Loucy (cell line): ENCODE data around the gene DUSP22.

ENCODE experiments used
- CTCF ChIP-seq: fragments of 200-600 bp; sonication (generic); conservative IDR thresholded peaks from 2 replicates; pipeline ENCODE4 v1.5.1; 2014; ENCODE audit warnings: mild to moderate bottlenecking, antibody characterized with exemption, low read length
- EZH2phosphoT487 ChIP-seq: fragments of 200-600 bp; IDR thresholded peaks from 2 replicates; pipeline ENCODE4 v1.6.1; 2018; ENCODE audit warnings: antibody characterized with exemption, mild to moderate bottlenecking, moderate library complexity, borderline replicate concordance

DNA sequence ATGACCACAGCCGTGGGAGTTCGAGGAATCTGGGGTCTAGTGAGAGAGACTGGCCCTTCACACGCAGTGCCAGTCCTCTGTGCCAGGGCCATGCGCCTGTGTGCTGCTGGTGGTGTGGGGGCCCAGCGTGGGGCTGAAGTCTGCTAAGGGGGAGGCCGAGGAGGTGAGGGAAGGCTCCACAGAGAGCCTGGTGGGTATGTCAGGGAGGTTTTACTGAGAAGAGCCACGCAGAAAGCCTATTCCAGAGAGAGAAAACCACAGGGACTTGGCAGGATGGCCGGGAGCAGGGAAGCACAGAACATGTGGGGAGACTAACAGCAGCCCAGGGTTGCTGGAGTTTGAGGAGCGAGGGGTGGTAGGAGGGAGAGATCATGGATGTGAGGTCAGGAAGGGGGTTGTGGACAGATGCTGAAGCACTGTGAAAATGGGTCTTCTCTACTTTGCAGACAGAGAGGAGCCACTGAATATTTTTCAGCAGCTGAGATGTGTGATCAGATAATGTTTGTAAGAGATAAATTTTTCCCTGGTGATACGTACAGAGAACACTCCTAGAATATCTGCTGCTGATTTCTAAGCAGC, 35.3 kb downstream of the DUSP22 start:
- TF ChIP-seq CTCF (no peak), EZH2phosphoT487 (no peak)
